Stomach (tissue), 4 donors: ENCODE data around the gene ITPKB.

ENCODE experiments used
- POLR2A ChIP-seq, 4 donors: fragments of 450-650 bp; IDR thresholded peaks; one replicate each; pipeline ENCODE4 v1.6.1; 2016; ENCODE audit warnings: antibody characterized with exemption in 4 of 4, control low read depth in 2 of 4, mild to moderate bottlenecking in 1 of 4, moderate library complexity in 1 of 4
- TF ChIP-seq, protein P1 (sequence below), 7 experiments: fragments of 450-650 bp in 4 of 7; fragments of 200-600 bp in 3 of 7; sonication (generic) in 3 of 7; IDR thresholded peaks; one replicate each; pipeline ENCODE4 v1.5.1; 2016 to 2019; ENCODE audit warnings: antibody characterized with exemption in 7 of 7, control low read depth in 2 of 7, mild to moderate bottlenecking in 1 of 7

DNA sequence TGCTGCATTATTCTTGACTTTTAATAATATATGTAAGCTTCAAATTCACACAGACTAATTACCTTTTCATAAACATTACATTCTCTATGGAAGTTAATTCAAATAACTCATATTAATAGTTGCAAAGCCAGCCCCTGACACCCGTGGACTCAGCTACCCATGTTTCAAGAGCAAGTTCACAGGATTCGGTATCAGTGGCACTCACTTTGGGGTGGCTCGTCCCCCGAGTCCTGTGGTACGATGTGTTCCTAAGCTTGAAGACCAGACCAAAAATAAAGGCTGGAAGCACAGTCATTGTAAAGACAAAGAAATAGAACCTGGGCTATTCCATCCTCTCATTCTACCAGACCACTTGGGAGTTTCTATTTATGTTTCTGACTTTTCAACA, 70.9 kb downstream of the ITPKB start:
- TF ChIP-seq POLR2A (IDR thresholded peaks at IDR 0.05) = no peak
- TF ChIP-seq, protein P1, sequence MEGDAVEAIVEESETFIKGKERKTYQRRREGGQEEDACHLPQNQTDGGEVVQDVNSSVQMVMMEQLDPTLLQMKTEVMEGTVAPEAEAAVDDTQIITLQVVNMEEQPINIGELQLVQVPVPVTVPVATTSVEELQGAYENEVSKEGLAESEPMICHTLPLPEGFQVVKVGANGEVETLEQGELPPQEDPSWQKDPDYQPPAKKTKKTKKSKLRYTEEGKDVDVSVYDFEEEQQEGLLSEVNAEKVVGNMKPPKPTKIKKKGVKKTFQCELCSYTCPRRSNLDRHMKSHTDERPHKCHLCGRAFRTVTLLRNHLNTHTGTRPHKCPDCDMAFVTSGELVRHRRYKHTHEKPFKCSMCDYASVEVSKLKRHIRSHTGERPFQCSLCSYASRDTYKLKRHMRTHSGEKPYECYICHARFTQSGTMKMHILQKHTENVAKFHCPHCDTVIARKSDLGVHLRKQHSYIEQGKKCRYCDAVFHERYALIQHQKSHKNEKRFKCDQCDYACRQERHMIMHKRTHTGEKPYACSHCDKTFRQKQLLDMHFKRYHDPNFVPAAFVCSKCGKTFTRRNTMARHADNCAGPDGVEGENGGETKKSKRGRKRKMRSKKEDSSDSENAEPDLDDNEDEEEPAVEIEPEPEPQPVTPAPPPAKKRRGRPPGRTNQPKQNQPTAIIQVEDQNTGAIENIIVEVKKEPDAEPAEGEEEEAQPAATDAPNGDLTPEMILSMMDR (IDR thresholded peaks at IDR 0.05) = no peak
